IMR-90 (cell line): ENCODE measurements around the gene PTGES. TPM values are rescaled to one million over a fixed set of nuclear protein-coding genes. Genes with fewer than 3 reads are reported as not detected.
A peak's percentile ranks its signal among the peaks of the same experiment; 100 is the strongest.

ENCODE experiments used
- ATAC-seq: fragments of 200-7000 bp; cut with Tn5 transposase; 2 replicates; pipeline ENCODE4 v1.9.1; 2020; ENCODE audit warnings: low read depth, mild to moderate bottlenecking, moderate library complexity
- BruUV-seq: library from RNA; stranded (reverse); fragments of 400-500 nt; replicated peaks from 2 replicates; lab custom pipeline; 2021; lab: Mats Ljungman, UMichigan
- CTCF ChIA-PET: fragments of 300-600 bp; formaldehyde crosslinking; extraction: SDS; loops from one replicate; lab custom pipeline; 2021; ENCODE audit warnings: antibody characterized with exemption; lab: Yijun Ruan, JAX
- POLR2A ChIA-PET: fragments of 300-600 bp; sonication (Branson Sonifier 250); formaldehyde crosslinking; loops from one replicate; lab custom pipeline; 2022; ENCODE audit warnings: antibody characterized with exemption; ENCODE audit not compliant: unreplicated experiment; lab: Charles Lee
- DNase-seq: peaks from one replicate; pipeline ENCODE4 v3.0.0; 2013
- H2AFZ ChIP-seq: replicated peaks from 2 replicates; pipeline ENCODE3; 2013; ENCODE audit warnings: low read length, mild to moderate bottlenecking; ENCODE audit not compliant: poor library complexity
- H2AK5ac ChIP-seq: 2 replicates; pipeline ENCODE4 v1.6.1; 2013; ENCODE audit warnings: low read depth, low read length, inconsistent platforms
- H2AK9ac ChIP-seq: replicated peaks from 2 replicates; pipeline ENCODE3; 2013; ENCODE audit warnings: mild to moderate bottlenecking, low read depth, low read length, moderate library complexity; ENCODE audit not compliant: poor library complexity
- H2BK120ac ChIP-seq: 2 replicates; pipeline ENCODE4 v1.6.1; 2013; ENCODE audit warnings: low read depth, low read length, inconsistent platforms
- H2BK15ac ChIP-seq: 3 replicates; pipeline ENCODE4 v1.6.1; 2013; ENCODE audit warnings: low read depth, low read length, inconsistent platforms
- H2BK20ac ChIP-seq: 2 replicates; pipeline ENCODE4 v1.6.1; 2013; ENCODE audit warnings: low read depth, mild to moderate bottlenecking, inconsistent platforms, low read length, moderate library complexity
- H2BK5ac ChIP-seq: 2 replicates; pipeline ENCODE4 v1.6.1; 2013; ENCODE audit warnings: mild to moderate bottlenecking, low read depth, low read length, inconsistent platforms; ENCODE audit not compliant: poor library complexity, severe bottlenecking
- H3K14ac ChIP-seq: replicated peaks from 2 replicates; pipeline ENCODE4 v1.6.1; 2013; ENCODE audit warnings: low read depth, low read length, inconsistent platforms
- H3K18ac ChIP-seq: 2 replicates; pipeline ENCODE4 v1.6.1; 2013; ENCODE audit warnings: low read depth, low read length, control low read depth
- H3K23ac ChIP-seq: 2 replicates; pipeline ENCODE4 v1.6.1; 2013; ENCODE audit warnings: low read depth, low read length, inconsistent platforms
- H3K27ac ChIP-seq: 2 replicates; pipeline ENCODE4 v1.5.1; 2013; ENCODE audit warnings: mild to moderate bottlenecking, control low read depth, low read length; ENCODE audit not compliant: insufficient read depth
- H3K27me3 ChIP-seq: 2 replicates; pipeline ENCODE4 v1.6.1; 2013; ENCODE audit warnings: low read length; ENCODE audit not compliant: control insufficient read depth, insufficient read depth
- H3K36me3 ChIP-seq: 2 replicates; pipeline ENCODE4 v1.6.1; 2013; ENCODE audit warnings: low read length, mixed read lengths; ENCODE audit not compliant: control insufficient read depth, insufficient read depth
- H3K4ac ChIP-seq: 2 replicates; pipeline ENCODE4 v1.6.1; 2013; ENCODE audit warnings: low read depth, low read length, inconsistent platforms
- H3K4me1 ChIP-seq: 2 replicates; pipeline ENCODE4 v1.6.1; 2013; ENCODE audit warnings: low read length, mixed read lengths; ENCODE audit not compliant: control insufficient read depth, insufficient read depth
- H3K4me2 ChIP-seq: 2 replicates; pipeline ENCODE4 v1.6.1; 2013; ENCODE audit warnings: low read depth, mild to moderate bottlenecking, control low read depth, low read length, moderate library complexity
- H3K4me3 ChIP-seq: 2 replicates; pipeline ENCODE4 v1.5.1; 2013; ENCODE audit warnings: low read depth, mild to moderate bottlenecking, control low read depth, low read length, moderate library complexity; ENCODE audit not compliant: insufficient read depth
- H3K56ac ChIP-seq: 2 replicates; pipeline ENCODE4 v1.6.1; 2013; ENCODE audit warnings: low read length, inconsistent platforms; ENCODE audit not compliant: insufficient read depth; ENCODE audit errors: extremely low read depth
- H3K79me1 ChIP-seq, 2 experiments: 2 replicates each; pipeline ENCODE4 v1.6.1; 2013; ENCODE audit warnings: low read length in 2 of 2, inconsistent platforms in 1 of 2, low read depth in 1 of 2
- H3K9ac ChIP-seq: 2 replicates; pipeline ENCODE4 v1.6.1; 2013; ENCODE audit warnings: low read depth, low read length, control low read depth
- H3K9me1 ChIP-seq: 2 replicates; pipeline ENCODE4 v1.6.1; 2013; ENCODE audit warnings: low read length, inconsistent platforms; ENCODE audit not compliant: insufficient read depth
- H3K9me3 ChIP-seq: 2 replicates; pipeline ENCODE4 v1.6.1; 2013; ENCODE audit warnings: low read length; ENCODE audit not compliant: control insufficient read depth, insufficient read depth
- H4K20me1 ChIP-seq: 2 replicates; pipeline ENCODE4 v1.6.1; 2013; ENCODE audit warnings: low read length, inconsistent platforms; ENCODE audit not compliant: insufficient read depth
- H4K5ac ChIP-seq: 2 replicates; pipeline ENCODE4 v1.6.1; 2013; ENCODE audit warnings: mild to moderate bottlenecking, low read depth, low read length, control low read depth
- H4K8ac ChIP-seq, 2 experiments: 2 replicates each; pipeline ENCODE4 v1.6.1; 2013; ENCODE audit warnings: low read depth in 2 of 2, low read length in 2 of 2, control low read depth in 1 of 2, inconsistent platforms in 1 of 2
- H4K91ac ChIP-seq: 2 replicates; pipeline ENCODE4 v1.6.1; 2013; ENCODE audit warnings: low read depth, low read length, inconsistent platforms; ENCODE audit not compliant: insufficient read depth
- CEBPB ChIP-seq: IDR thresholded peaks from 2 replicates; pipeline ENCODE4 v1.6.1; 2012; ENCODE audit warnings: low read depth, low read length, improper control_type of control experiment
- CHD1 ChIP-seq: IDR thresholded peaks from 2 replicates; pipeline ENCODE4 v1.6.1; 2012; ENCODE audit warnings: low read depth, low read length, improper control_type of control experiment
- CTCF ChIP-seq: conservative IDR thresholded peaks from 2 replicates; pipeline ENCODE4 v1.5.1; 2012; ENCODE audit warnings: mild to moderate bottlenecking, low read depth, low read length, improper control_type of control experiment
- ELK1 ChIP-seq: fragments of 150-350 bp; IDR thresholded peaks from 2 replicates; pipeline ENCODE4 v1.6.1; 2016; ENCODE audit warnings: low read depth, mild to moderate bottlenecking, low read length, moderate library complexity, borderline replicate concordance
- FOS ChIP-seq: fragments of 150-350 bp; IDR thresholded peaks from 2 replicates; pipeline ENCODE4 v1.6.1; 2016; ENCODE audit warnings: low read depth, low read length
- MAZ ChIP-seq: IDR thresholded peaks from 2 replicates; pipeline ENCODE4 v1.6.1; 2012; ENCODE audit warnings: low read depth, mild to moderate bottlenecking, low read length, improper control_type of control experiment, moderate library complexity, borderline replicate concordance
- MXI1 ChIP-seq: IDR thresholded peaks from 2 replicates; pipeline ENCODE4 v1.6.1; 2012; ENCODE audit warnings: low read depth, mild to moderate bottlenecking, low read length, moderate library complexity, borderline replicate concordance
- POLR2A ChIP-seq: IDR thresholded peaks from 2 replicates; pipeline ENCODE4 v1.6.1; 2012; ENCODE audit warnings: mild to moderate bottlenecking, low read depth, low read length
- RAD21 ChIP-seq: IDR thresholded peaks from 2 replicates; pipeline ENCODE4 v1.6.1; 2012; ENCODE audit warnings: low read length, improper control_type of control experiment
- USF2 ChIP-seq: fragments of 150-350 bp; IDR thresholded peaks from 2 replicates; pipeline ENCODE4 v1.6.1; 2017; ENCODE audit warnings: mild to moderate bottlenecking, antibody characterized with exemption, low read length, low read depth
- WGBS, 2 experiments: methylation state at CpG; one replicate each; pipeline versions ENCODE4 v1.1.5 to v1.1.7; 2013; ENCODE audit warnings: missing lambda C conversion rate in 2 of 2; ENCODE audit not compliant: insufficient read length in 1 of 2; ENCODE audit errors: extremely low coverage in 2 of 2; 5-methylcytosine and 5-hydroxymethylcytosine counted together
- dilution Hi-C: fragments of 300-500 bp; cut with HindIII; formaldehyde crosslinking; loops from one replicate; pipeline ENCODE4 v1.14.3; 2018; ENCODE audit warnings: low sequenced_read_pairs; ENCODE audit not compliant: unreplicated experiment
- in situ Hi-C: fragments of 300-500 bp; cut with MboI; formaldehyde crosslinking; loops from 3 replicates; pipeline ENCODE4 v1.14.3; 2019; ENCODE audit warnings: low sequenced_read_pairs, inconsistent platforms, mixed read lengths
- intact Hi-C: fragments of 100-400 bp; cut with micrococcal nuclease; formaldehyde crosslinking; loops from 2 replicates; pipeline ENCODE4 v1.10.0; 2022
- polyA plus RNA-seq, 3 experiments: library from polyadenylated mRNA; depleted of rRNA; stranded (reverse); fragments of >200 nt; gene quantifications; 2 replicates each; pipeline ENCODE4 v1.2.3, GENCODE V29; 2012; ENCODE audit warnings: low replicate concordance in 1 of 3
- total RNA-seq: library from RNA; depleted of rRNA; stranded (reverse); fragments of >200 nt; gene quantifications from 2 replicates; pipeline ENCODE4 v1.2.3, GENCODE V29; 2012

PTGES gene
- total and polyA plus RNA-seq, 2 of the 4 experiments (the other 2 are of a cell fraction) = 3.2 to 6.3 TPM

DNA sequence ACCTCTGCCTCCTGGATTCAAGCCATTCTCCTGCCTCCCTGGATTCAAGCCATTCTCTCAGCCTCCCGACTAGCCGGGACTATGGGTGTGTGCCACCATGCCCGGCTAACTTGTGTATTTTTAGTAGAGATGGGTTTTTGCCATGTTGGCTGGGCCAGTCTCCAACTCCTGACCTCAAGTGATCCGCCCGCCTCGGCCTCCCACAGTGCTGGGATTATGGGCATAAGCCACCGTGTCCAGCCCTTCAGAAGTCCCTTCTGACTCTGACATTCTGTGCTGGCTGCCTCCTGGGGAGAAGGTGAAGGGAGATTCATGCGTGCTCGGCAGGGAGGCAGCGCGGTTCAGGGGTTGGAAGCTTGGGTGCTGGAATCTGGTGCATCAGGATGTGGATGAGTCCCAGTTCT lies 58.6 kb downstream of the PTGES start:
- H3K4me3 ChIP-seq = no peak overlapping the region
- peak overlapping the region; percentile 71 for H3K23ac ChIP-seq
- TF ChIP-seq POLR2A (no peak), RAD21 (no peak), CTCF (no peak), MAZ (no peak), USF2 (no peak), CHD1 (no peak), ELK1 (no peak), MXI1 (no peak), FOS (no peak), CEBPB (no peak)
- ChIA-PET CTCF (no interaction called here), POLR2A (no interaction called here)
- H4K20me1 ChIP-seq = peaks cover 6% of the 10 kb centered on the region; the same call in 1 of the 2 replicates
- H2BK120ac ChIP-seq = peak overlapping the region; percentile 96
- no peak overlapping the region for H2AFZ ChIP-seq
- peak overlapping the region; percentile 79; the same call in 1 of the 2 replicates for H3K4ac ChIP-seq
- H3K18ac ChIP-seq = no peak overlapping the region
- H3K9me3 ChIP-seq = no peaks in the 10 kb centered on the region
- H2BK5ac ChIP-seq = no peak overlapping the region
- H4K5ac ChIP-seq = no peak overlapping the region
- H3K36me3 ChIP-seq = peaks cover 15% of the 10 kb centered on the region
- ATAC-seq (no peak), DNase-seq (no peak)
- H3K27me3 ChIP-seq = no peaks in the 10 kb centered on the region
- peaks cover 22 to 77% of the 10 kb centered on the region in 2 experiments; a peak in 3 of 4 replicates for H3K79me1 ChIP-seq
- H2BK15ac ChIP-seq = 0 out of 3 replicates have a peak overlapping the region, but pooled peaks have one; percentile 44
- H3K4me2 ChIP-seq = no peak overlapping the region
- dilution Hi-C loops = no loop called here
- peak overlapping the region; percentile 100 for H4K91ac ChIP-seq
- H2AK9ac ChIP-seq = peak overlapping the region; percentile 77
- in situ Hi-C loops = no loop called here
- H3K4me1 ChIP-seq = peaks cover 30% of the 10 kb centered on the region
- no TSS peak for BruUV-seq
- H3K56ac ChIP-seq = no peak overlapping the region
- H3K9me1 ChIP-seq = peaks cover 23% of the 10 kb centered on the region
- peak overlapping the region; percentile 80; the same call in 1 of the 2 replicates for H3K14ac ChIP-seq
- no peak overlapping the region for H3K9ac ChIP-seq
- 0 out of 2 replicates have a peak overlapping the region, but pooled peaks have one; percentile 40 for H2BK20ac ChIP-seq
- no CpG with 5 or more reads among the region's 11 CpGs for WGBS, 2 experiments
- intact Hi-C loops = no loop called here
- H2AK5ac ChIP-seq = peak overlapping the region; percentile 78
- no peak overlapping the region for H3K27ac ChIP-seq
- peak overlapping the region in 1 of 2 experiments; percentile 28; a peak in 1 of 4 replicates for H4K8ac ChIP-seq
